Mesothelial cell of epicardium (in vitro differentiated cells): ENCODE data around the gene ARRB1. TPM values are rescaled to one million over a fixed set of nuclear protein-coding genes. Genes with fewer than 3 reads are reported as not detected.

ENCODE experiments used
- DNase-seq, 2 experiments: peaks; one replicate each; pipeline ENCODE4 v3.0.0; 2021; ENCODE audit warnings: low spot score in 2 of 2; ENCODE audit not compliant: unreplicated experiment in 2 of 2
- H3K27ac Mint-ChIP-seq: 2 replicates; pipeline ENCODE4 v1.8.0; 2021; ENCODE audit warnings: mixed read lengths
- H3K27me3 Mint-ChIP-seq: 2 replicates; pipeline ENCODE4 v1.8.0; 2021; ENCODE audit warnings: low read depth, mixed read lengths
- H3K36me3 Mint-ChIP-seq: 2 replicates; pipeline ENCODE4 v1.8.0; 2021; ENCODE audit warnings: mixed read lengths
- H3K4me1 Mint-ChIP-seq: 2 replicates; pipeline ENCODE4 v1.8.0; 2021; ENCODE audit warnings: mixed read lengths
- H3K4me3 Mint-ChIP-seq: 2 replicates; pipeline ENCODE4 v1.8.0; 2021; ENCODE audit warnings: mild to moderate bottlenecking, moderate library complexity, mixed read lengths
- H3K9me3 Mint-ChIP-seq: 2 replicates; pipeline ENCODE4 v1.8.0; 2021; ENCODE audit warnings: mixed read lengths
- CTCF ChIP-seq: fragments of 200-600 bp; sonication (generic); IDR thresholded peaks from one replicate; pipeline ENCODE4 v1.5.0; 2021; ENCODE audit warnings: antibody characterized with exemption; ENCODE audit not compliant: unreplicated experiment
- total RNA-seq: library from RNA; stranded (reverse); gene quantifications from 3 replicates; pipeline ENCODE4 v1.2.1, GENCODE V29; 2021

Gene ARRB1
- total RNA-seq, 1 donor from 2014 or later, result 17.5 TPM

- Mint-ChIP-seq H3K4me3 (no peak overlapping the region), H3K36me3 (no peaks in the 10 kb centered on the region), H3K9me3 (peaks cover under 1% of the 10 kb centered on the region), H3K27me3 (no peaks in the 10 kb centered on the region), H3K4me1 (peaks cover 15% of the 10 kb centered on the region), H3K27ac (no peak overlapping the region)
- DNase-seq, result no peak
- TF ChIP-seq CTCF, result no peak
Observed at GRCh38 chr11:75317446-75318122, 33.9 kb downstream of the ARRB1 start.

- TF ChIP-seq CTCF, result no peak
- no peak overlapping the region for H3K27ac Mint-ChIP-seq
- H3K36me3 Mint-ChIP-seq, result peaks cover 3% of the 10 kb centered on the region
- H3K9me3 Mint-ChIP-seq, result peaks cover 3% of the 10 kb centered on the region
- DNase-seq, result no peak
- H3K27me3 Mint-ChIP-seq, result no peaks in the 10 kb centered on the region
- H3K4me3 Mint-ChIP-seq, result no peak overlapping the region
- peaks cover 22% of the 10 kb centered on the region for H3K4me1 Mint-ChIP-seq
Observed at GRCh38 chr11:75315439-75315805, 36.0 kb downstream of the ARRB1 start.

- TF ChIP-seq CTCF, result no peak
- DNase-seq, result no peak
- Mint-ChIP-seq H3K9me3 (peaks cover 3% of the 10 kb centered on the region), H3K27ac (no peak overlapping the region), H3K4me3 (no peak overlapping the region), H3K4me1 (peaks cover 17% of the 10 kb centered on the region), H3K36me3 (peaks cover 3% of the 10 kb centered on the region), H3K27me3 (no peaks in the 10 kb centered on the region)
Observed at GRCh38 chr11:75314771-75315438, 36.6 kb downstream of the ARRB1 start.

GRCh38 chr11:75313513-75314272 is 37.8 kb downstream of the ARRB1 start:
- TF ChIP-seq CTCF, result no peak
- peaks cover 11% of the 10 kb centered on the region for H3K4me1 Mint-ChIP-seq
- H3K36me3 Mint-ChIP-seq, result peaks cover 3% of the 10 kb centered on the region
- no peaks in the 10 kb centered on the region for H3K27me3 Mint-ChIP-seq
- H3K9me3 Mint-ChIP-seq, result peaks cover 3% of the 10 kb centered on the region
- no peak overlapping the region for H3K27ac Mint-ChIP-seq
- no peak overlapping the region for H3K4me3 Mint-ChIP-seq
- no peak for DNase-seq

- peaks cover 11% of the 10 kb centered on the region for H3K4me1 Mint-ChIP-seq
- H3K9me3 Mint-ChIP-seq, result peaks cover 3% of the 10 kb centered on the region
- TF ChIP-seq CTCF, result no peak
- H3K27me3 Mint-ChIP-seq, result no peaks in the 10 kb centered on the region
- no peak for DNase-seq
- H3K27ac Mint-ChIP-seq, result no peak overlapping the region
- H3K4me3 Mint-ChIP-seq, result no peak overlapping the region
- peaks cover 3% of the 10 kb centered on the region for H3K36me3 Mint-ChIP-seq
Observed at GRCh38 chr11:75312346-75312745, 39.1 kb downstream of the ARRB1 start.
